Measurements from ENCODE around the gene TC2N.
"Not testable (repeated sequence)": the region's sequence is repeated elsewhere in the genome, so short reads cannot be mapped to it uniquely, and the experiment has no call there.

TC2N gene

GRCh38 chr14:91866511-91867295 is 633 bp downstream of the TC2N start:
- no peak for DNase-seq

DNA sequence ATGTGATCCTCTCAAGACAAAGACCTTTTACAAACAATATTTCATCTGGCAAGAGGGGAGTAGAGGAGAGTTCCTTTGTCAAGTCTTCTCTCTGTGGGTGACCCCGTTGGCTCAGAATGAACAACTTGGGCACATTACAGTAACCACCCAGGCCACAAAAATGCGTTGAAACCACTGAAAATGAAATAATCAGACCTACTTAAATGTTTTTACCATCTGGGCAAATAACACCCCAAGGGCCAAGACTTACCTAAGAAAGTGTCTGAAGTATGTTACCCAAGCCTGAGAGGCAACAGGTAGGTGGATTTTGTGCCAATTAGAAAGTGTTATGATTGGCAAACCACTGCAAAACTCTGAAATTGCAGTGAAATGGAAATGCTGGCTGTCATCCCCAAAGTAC is 1.3 kb downstream of the TC2N start:
- no peak for DNase-seq

DNA sequence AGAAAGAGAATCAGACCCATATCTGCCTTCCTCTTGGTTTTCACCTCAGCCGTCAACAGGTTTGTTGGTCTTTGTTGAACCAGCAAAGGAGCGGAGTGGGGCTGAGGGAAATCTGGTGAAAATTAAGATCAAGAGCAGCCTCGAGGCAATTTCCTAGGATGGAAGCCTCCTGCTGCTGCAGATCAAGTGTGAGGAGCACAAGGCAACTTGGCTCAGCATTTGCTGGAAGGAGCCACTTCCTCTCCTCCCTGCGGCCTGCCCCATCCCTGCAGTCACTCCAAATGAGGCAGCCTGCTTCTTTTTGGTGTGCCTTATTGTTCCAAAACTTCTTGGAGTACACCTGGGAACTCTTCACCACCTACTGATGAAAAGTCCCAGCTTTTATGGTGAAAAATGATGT is 4.9 kb downstream of the TC2N start:
- no peak for DNase-seq

GRCh38 chr14:91861091-91861490 is 6.2 kb downstream of the TC2N start:
- peak; percentile 38 for DNase-seq

DNA sequence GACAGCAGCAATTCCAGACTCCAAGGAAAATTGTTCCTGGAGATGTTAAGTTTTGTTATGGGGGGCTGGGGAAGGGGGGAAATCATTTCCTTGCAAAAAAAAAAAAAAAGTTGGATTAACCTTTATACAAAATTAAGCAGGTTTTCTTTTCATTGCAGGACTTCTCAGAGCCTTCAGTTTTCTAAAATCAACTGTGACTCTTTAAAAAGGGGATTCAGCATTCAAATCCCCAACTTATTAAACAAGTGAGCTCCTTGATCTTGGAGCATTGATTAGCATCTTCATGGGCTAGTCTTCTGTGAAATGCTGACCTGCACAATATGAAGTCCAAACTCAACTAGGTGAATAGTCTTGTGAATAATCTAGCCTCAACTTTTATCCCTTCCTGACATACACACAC is 7.1 kb downstream of the TC2N start:
- no peak for DNase-seq

GRCh38 chr14:91858536-91859275 is 8.6 kb downstream of the TC2N start:
- no peak for DNase-seq

- no peak for DNase-seq
Observed at GRCh38 chr14:91857614-91858013, 9.7 kb downstream of the TC2N start.

- DNase-seq = no peak
Observed at GRCh38 chr14:91854327-91854934, 12.9 kb downstream of the TC2N start.

DNA sequence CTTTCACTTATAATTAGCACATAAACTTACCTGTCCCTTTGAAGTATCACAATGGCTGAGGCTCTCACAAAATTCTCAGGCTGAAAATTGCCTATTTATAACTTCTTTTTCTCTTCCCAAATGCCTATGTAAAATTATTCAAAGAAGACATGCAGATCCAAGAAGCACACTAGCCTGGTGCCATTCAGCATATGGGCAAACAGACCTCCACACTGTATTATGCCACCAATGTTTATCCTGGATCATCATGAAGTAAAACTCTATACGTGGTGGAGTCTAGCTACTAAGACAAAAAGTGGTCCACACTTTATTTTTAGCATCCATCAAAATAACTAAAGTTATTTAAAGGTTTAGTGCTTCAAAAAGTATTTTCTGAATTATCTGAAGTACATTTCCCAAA is 15.8 kb downstream of the TC2N start:
- no peak for DNase-seq

GRCh38 chr14:91848504-91849001 is 18.8 kb downstream of the TC2N start:
- DNase-seq = no peak

- no peak for DNase-seq
Observed at GRCh38 chr14:91847693-91848092, 19.6 kb downstream of the TC2N start.

- DNase-seq = no peak
Observed at GRCh38 chr14:91845652-91846051, 21.7 kb downstream of the TC2N start.

DNA sequence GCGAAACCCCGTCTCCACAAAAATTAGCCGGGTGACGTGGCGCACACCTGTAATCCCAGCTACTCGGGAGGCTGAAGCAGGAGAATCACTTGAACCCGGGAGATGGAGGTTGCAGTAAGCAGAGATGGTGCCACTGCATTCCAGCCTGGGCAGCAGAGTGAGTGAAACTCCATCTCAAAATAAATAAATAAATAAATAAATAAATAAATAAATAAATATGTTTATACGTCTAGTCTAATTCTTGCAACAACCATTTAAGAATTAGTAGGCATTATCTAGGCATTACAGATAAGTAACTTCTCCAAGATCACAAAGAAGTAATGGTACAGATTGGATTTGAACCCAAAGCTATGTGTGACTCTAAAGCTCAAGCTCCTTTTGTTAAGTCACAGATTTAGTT is 22.3 kb downstream of the TC2N start:
- DNase-seq = not testable (repeated sequence)

- DNase-seq = no peak
Observed at GRCh38 chr14:91844029-91844428, 23.3 kb downstream of the TC2N start.

DNA sequence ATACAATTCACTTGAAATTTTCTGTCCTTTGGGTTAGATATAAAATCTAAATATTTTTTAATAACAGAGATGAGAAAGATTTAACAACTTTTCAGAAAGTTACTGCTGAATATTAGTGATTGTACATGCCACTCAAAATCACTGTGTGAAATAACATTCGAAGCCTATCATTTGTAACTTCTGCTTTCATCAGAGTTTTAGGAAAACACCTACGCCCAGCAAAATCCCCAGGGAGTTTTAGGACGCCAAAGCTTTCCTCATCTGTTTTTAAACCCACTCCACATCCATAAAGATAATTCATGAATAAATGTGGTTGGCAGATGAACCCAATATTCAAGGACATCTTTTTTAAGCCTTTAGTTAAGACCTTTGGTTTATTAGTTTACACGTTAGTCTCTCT is 23.9 kb downstream of the TC2N start:
- no peak for DNase-seq

- DNase-seq = no peak
Observed at GRCh38 chr14:91841065-91841464, 26.3 kb downstream of the TC2N start.

- peak; percentile 33 for DNase-seq
Observed at GRCh38 chr14:91839749-91840148, 27.6 kb downstream of the TC2N start.

DNA sequence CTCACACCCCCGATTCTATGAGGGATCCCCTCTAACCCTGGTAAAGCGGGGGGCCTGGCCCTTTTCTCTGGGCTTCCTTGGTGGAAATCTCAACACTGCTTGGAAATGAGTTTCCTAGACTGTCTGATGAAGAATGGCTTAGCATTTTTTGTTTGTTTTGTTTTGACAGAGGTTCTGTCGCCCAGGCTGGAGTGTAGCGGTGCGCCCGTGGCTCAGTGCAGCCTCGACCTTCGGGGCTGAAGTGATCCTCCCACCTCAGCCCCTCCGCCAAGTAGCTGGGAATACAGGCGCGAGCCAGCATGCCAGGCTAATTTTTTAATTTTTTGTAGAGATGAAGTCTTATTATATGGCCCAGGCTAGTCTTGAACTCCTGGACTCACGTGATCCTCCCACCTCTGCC is 30.3 kb downstream of the TC2N start:
- no peak for DNase-seq

GRCh38 chr14:91835920-91836843 is 31.2 kb downstream of the TC2N start:
- DNase-seq = peak; percentile 84

- DNase-seq = peak; percentile 48
Observed at GRCh38 chr14:91835197-91835919, 32.0 kb downstream of the TC2N start.

DNA sequence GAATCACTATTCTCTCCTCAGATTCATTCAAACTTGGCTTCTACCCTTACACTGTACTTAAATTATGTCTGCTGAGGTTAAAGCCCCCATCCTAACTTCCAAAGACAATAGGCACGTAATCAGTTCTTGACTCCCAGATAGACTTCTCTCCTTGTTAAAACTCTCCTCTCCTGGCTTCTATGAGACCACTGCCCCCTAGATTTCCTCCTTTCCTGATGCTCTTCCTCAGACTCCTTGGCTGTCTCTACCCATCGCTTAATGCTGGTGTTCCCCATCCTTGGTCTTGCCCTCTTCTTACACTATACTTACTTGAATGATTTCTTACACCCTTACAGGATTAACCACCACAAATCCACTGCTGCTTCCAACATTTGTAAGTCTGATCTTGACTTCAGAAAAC is 32.8 kb downstream of the TC2N start:
- DNase-seq = no peak

DNA sequence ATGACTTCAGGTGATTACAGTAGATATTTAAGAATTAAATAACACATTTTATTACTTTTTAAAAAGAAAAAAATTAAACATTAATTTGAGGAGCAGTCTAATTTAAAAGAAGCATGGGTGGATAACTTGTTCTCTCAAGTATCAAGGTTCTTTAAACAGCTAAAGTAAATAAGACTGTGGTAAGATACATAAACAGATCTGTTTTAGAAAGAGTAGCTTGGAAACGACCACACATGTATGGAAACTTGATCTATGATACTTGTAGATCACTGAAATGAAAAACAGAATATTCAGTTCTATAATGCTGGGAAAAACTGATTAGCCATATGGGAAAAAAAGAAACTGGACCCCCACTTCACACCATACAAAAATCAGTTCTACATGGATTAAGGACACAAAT is 36.0 kb downstream of the TC2N start:
- DNase-seq = no peak

All from CD4-positive, alpha-beta T cell treated with Interleukin-17A for 1 hour (primary cell).